Measurements from ENCODE around the gene KIRREL3.

KIRREL3 gene

DNA sequence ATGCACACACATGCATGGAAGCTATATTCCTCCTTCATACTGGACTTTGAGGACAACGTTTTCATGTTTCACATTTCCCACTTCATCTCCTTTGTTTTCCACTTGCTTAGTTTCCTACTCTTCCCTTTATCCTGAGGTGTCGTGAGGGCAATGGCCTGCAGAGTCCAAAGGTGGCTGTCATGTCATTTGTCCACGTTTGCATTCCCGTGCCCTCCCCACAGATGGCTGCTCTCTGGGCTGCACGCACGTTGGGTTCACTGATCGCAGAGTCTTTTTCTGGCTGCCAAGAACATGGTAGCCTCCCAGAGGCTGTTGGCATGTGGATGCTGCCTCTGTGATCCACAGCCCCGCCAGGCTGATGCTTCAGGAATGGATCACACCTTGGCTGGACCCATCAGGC, 389.1 kb downstream of the KIRREL3 start:
- no peak overlapping the region for H3K9ac ChIP-seq (ENCODE audit: insufficient read length)
- H3K4me3 ChIP-seq, result no peak overlapping the region
- TF ChIP-seq EZH2 (IDR thresholded peaks at IDR 0.05), result no peak
- TF ChIP-seq POLR2AphosphoS5 (IDR thresholded peaks at IDR 0.05; ENCODE audit: borderline replicate concordance, low read depth, low read length), result no peak
- no peak for TF ChIP-seq FOXP2 (optimal IDR thresholded peaks at IDR 0.05; ENCODE audit: control extremely low read depth, extremely low read length, insufficient read depth)
- no peak overlapping the region for H3K27ac ChIP-seq
- no peak for DNase-seq (ENCODE audit: low read depth, low spot score)
- H3K36me3 ChIP-seq (ENCODE audit: insufficient read depth, low read length), result no peaks in the 10 kb centered on the region
- H3K9me3 ChIP-seq (ENCODE audit: low read depth, low read length), result no peaks in the 10 kb centered on the region

DNA sequence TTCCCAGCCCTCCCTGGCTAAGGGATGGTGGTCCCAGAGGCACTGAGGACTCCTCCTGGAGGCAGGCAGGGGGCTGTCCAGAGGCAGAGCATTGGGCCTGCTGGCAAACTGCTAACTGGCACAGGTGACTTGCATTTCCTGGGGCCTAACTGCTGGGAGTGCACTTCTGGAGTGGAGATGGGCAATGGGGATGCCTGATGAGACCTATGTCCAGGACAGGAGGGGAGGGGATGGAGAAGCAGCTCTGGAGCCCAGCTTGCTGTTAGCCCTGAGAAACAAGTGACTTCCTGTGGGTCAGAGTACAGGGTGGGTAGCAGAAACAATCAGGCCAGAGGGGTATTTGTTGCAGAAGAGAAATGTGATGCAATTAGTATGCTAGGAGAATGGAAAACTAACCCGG, 391.9 kb downstream of the KIRREL3 start:
- Histone ChIP-seq H3K36me3 (ENCODE audit: insufficient read depth, low read length) (no peaks in the 10 kb centered on the region), H3K9me3 (ENCODE audit: low read depth, low read length) (no peaks in the 10 kb centered on the region)
- no peak for TF ChIP-seq EZH2 (IDR thresholded peaks at IDR 0.05)
- no peak for TF ChIP-seq POLR2AphosphoS5 (IDR thresholded peaks at IDR 0.05; ENCODE audit: borderline replicate concordance, low read depth, low read length)
- TF ChIP-seq FOXP2 (optimal IDR thresholded peaks at IDR 0.05; ENCODE audit: control extremely low read depth, extremely low read length, insufficient read depth), result no peak

DNA sequence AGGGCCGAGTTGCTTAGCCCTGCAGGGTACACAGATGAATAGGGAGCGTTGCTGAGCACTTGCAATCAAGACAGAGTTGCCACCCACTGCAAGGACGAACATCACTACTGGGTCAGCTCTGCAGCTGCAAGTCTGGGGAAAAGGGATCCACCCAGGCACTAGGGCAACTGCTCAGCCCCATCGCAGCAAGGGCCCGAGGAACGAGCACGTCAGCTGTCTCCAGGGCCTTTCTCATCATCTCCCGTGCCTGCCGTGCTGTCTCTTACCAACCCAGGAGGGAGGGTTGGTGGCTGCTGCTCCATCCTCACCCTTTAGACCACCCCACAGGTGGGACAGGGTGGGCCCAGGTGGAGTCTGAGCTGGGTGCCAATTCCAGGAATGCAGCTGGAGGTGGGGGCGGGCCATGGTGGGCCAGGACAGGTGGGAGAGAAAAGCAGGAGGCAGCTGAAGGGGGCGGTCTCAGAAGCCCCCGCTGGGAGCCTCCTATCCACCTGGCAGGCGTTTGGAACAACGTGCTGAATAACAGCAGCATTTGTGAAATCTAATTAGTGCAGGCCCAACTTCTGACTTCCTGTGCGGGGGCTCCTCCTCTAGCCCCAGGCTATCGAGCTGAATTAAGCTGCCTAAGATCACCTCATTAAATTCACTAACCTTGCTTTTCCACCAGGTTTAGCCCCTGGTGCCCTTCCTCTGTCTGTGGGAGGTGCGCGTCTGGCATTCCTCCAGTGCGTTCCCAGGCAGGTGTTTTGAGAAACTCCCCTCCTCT, 392.6 kb downstream of the KIRREL3 start:
- Histone ChIP-seq H3K9ac (ENCODE audit: insufficient read length) (no peak overlapping the region), H3K4me3 (no peak overlapping the region), H3K9me3 (ENCODE audit: low read depth, low read length) (no peaks in the 10 kb centered on the region), H3K36me3 (ENCODE audit: insufficient read depth, low read length) (no peaks in the 10 kb centered on the region), H3K27ac (no peak overlapping the region)
- TF ChIP-seq FOXP2 (optimal IDR thresholded peaks at IDR 0.05; ENCODE audit: control extremely low read depth, extremely low read length, insufficient read depth) (no peak), POLR2AphosphoS5 (IDR thresholded peaks at IDR 0.05; ENCODE audit: borderline replicate concordance, low read depth, low read length) (no peak), EZH2 (IDR thresholded peaks at IDR 0.05) (no peak)
- DNase-seq (ENCODE audit: low read depth, low spot score), result no peak

More for the DNA sequence above, 391.9 kb downstream of the KIRREL3 start:
- no peak overlapping the region for H3K4me3 ChIP-seq
- H3K27ac ChIP-seq, result no peak overlapping the region
- H3K9ac ChIP-seq (ENCODE audit: insufficient read length), result no peak overlapping the region
- no peak for DNase-seq (ENCODE audit: low read depth, low spot score)

- DNase-seq (ENCODE audit: low read depth, low spot score), result no peak
- H3K9me3 ChIP-seq (ENCODE audit: low read depth, low read length), result no peaks in the 10 kb centered on the region
- H3K4me3 ChIP-seq, result no peak overlapping the region
- TF ChIP-seq FOXP2 (optimal IDR thresholded peaks at IDR 0.05; ENCODE audit: control extremely low read depth, extremely low read length, insufficient read depth), result no peak
- no peak for TF ChIP-seq POLR2AphosphoS5 (IDR thresholded peaks at IDR 0.05; ENCODE audit: borderline replicate concordance, low read depth, low read length)
- TF ChIP-seq EZH2 (IDR thresholded peaks at IDR 0.05), result no peak
- no peak overlapping the region for H3K9ac ChIP-seq (ENCODE audit: insufficient read length)
- H3K27ac ChIP-seq, result no peak overlapping the region
- H3K36me3 ChIP-seq (ENCODE audit: insufficient read depth, low read length), result no peaks in the 10 kb centered on the region
These were observed 393.2 kb downstream of the KIRREL3 start for GRCh38 chr11:126607374-126607773.

DNA sequence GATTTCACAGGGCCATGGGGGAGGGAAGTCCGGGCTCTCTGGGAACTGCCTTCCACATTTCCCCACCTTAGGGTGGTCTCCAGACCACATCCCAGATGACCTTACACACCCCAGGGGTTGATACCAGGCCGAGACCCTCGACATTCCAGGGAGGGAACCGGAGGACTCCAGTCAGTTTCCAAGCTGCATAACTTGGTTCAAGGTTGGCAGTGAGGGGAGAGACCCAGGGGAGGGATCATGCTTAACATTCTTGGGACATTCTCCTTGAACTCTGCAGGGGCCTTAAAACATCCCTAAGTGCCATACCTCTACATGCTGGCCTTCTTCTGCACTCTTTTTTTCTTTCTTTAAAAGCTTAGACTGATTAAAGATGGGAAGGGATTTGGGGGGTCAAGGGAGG, 394.1 kb downstream of the KIRREL3 start:
- Histone ChIP-seq H3K27ac (no peak overlapping the region), H3K4me3 (no peak overlapping the region), H3K9ac (ENCODE audit: insufficient read length) (no peak overlapping the region), H3K9me3 (ENCODE audit: low read depth, low read length) (no peaks in the 10 kb centered on the region), H3K36me3 (ENCODE audit: insufficient read depth, low read length) (no peaks in the 10 kb centered on the region)
- no peak for DNase-seq (ENCODE audit: low read depth, low spot score)
- TF ChIP-seq EZH2 (IDR thresholded peaks at IDR 0.05) (no peak), FOXP2 (optimal IDR thresholded peaks at IDR 0.05; ENCODE audit: control extremely low read depth, extremely low read length, insufficient read depth) (no peak), POLR2AphosphoS5 (IDR thresholded peaks at IDR 0.05; ENCODE audit: borderline replicate concordance, low read depth, low read length) (no peak)

DNA sequence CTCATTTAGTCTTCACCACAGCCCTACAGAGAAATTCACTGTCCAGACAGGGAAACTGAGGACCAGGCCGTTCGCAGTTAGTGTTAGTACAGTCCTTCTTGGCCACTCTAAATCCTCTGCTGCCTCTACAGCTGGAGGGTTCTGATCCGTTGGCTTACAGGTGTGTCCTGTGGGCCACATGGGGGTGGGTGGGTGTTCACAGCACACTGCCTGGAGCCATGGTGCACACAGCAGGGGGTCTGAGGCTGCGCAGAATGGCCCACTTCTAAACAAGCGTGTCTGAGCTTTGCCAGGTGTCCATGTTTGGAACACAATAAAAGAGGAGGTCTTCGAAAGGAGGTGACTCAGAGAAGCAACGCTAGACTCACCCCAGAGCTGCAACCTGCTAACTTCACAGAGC, 396.1 kb downstream of the KIRREL3 start:
- no peak overlapping the region for H3K9ac ChIP-seq (ENCODE audit: insufficient read length)
- no peak overlapping the region for H3K4me3 ChIP-seq
- DNase-seq (ENCODE audit: low read depth, low spot score), result no peak
- H3K9me3 ChIP-seq (ENCODE audit: low read depth, low read length), result no peaks in the 10 kb centered on the region
- H3K36me3 ChIP-seq (ENCODE audit: insufficient read depth, low read length), result no peaks in the 10 kb centered on the region
- TF ChIP-seq POLR2AphosphoS5 (IDR thresholded peaks at IDR 0.05; ENCODE audit: borderline replicate concordance, low read depth, low read length) (no peak), FOXP2 (optimal IDR thresholded peaks at IDR 0.05; ENCODE audit: control extremely low read depth, extremely low read length, insufficient read depth) (no peak), EZH2 (IDR thresholded peaks at IDR 0.05) (no peak)
- H3K27ac ChIP-seq, result no peak overlapping the region

- H3K27ac ChIP-seq, result no peak overlapping the region
- no peaks in the 10 kb centered on the region for H3K9me3 ChIP-seq (ENCODE audit: low read depth, low read length)
- no peak overlapping the region for H3K4me3 ChIP-seq
- H3K36me3 ChIP-seq (ENCODE audit: insufficient read depth, low read length), result no peaks in the 10 kb centered on the region
- no peak overlapping the region for H3K9ac ChIP-seq (ENCODE audit: insufficient read length)
- TF ChIP-seq FOXP2 (optimal IDR thresholded peaks at IDR 0.05; ENCODE audit: control extremely low read depth, extremely low read length, insufficient read depth), result no peak
- no peak for TF ChIP-seq EZH2 (IDR thresholded peaks at IDR 0.05)
- no peak for TF ChIP-seq POLR2AphosphoS5 (IDR thresholded peaks at IDR 0.05; ENCODE audit: borderline replicate concordance, low read depth, low read length)
- DNase-seq (ENCODE audit: low read depth, low spot score), result no peak
These were observed 397.1 kb downstream of the KIRREL3 start for GRCh38 chr11:126603486-126603885.

DNA sequence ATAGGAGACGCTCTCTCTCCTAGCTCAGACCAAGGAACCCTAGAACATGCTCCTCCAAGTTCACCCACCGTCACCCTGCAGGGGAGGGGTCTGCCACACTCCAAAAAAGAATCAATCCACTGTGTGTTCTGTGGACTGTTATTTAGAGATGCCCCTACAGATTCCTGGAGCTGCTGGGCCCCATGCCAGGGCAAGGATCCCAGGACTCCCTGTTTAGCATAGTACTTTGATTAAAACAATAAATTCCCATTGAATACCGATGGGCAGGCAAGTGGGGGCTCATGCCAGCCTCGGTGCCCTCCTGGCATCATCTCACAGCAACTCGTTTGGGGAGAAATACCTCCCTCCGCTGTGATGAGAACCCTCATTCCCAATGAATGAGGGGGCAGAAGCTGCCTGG, 397.6 kb downstream of the KIRREL3 start:
- TF ChIP-seq POLR2AphosphoS5 (IDR thresholded peaks at IDR 0.05; ENCODE audit: borderline replicate concordance, low read depth, low read length), result no peak
- no peak for TF ChIP-seq EZH2 (IDR thresholded peaks at IDR 0.05)
- no peak for TF ChIP-seq FOXP2 (optimal IDR thresholded peaks at IDR 0.05; ENCODE audit: control extremely low read depth, extremely low read length, insufficient read depth)
- H3K36me3 ChIP-seq (ENCODE audit: insufficient read depth, low read length), result no peaks in the 10 kb centered on the region
- DNase-seq (ENCODE audit: low read depth, low spot score), result no peak

More for the DNA sequence above, 397.6 kb downstream of the KIRREL3 start:
- no peak overlapping the region for H3K4me3 ChIP-seq
- H3K27ac ChIP-seq, result no peak overlapping the region
- no peaks in the 10 kb centered on the region for H3K9me3 ChIP-seq (ENCODE audit: low read depth, low read length)
- H3K9ac ChIP-seq (ENCODE audit: insufficient read length), result no peak overlapping the region

Measured in SK-N-MC (cell line).